Activated CD4-positive, CD25-positive, alpha-beta regulatory T cell treated with anti-CD3 and anti-CD28 coated beads, Interleukin-2, amount 50 U/mL, for 24 hours (primary cell): ENCODE measurements around the gene RHEBL1.

Experiments used
- ATAC-seq, 2 donors: fragments of 150-1000 bp; cut with Tn5 transposase; one replicate each; pipeline ENCODE4 v1.10.0; 2021; ENCODE audit warnings: mild to moderate bottlenecking in 1 of 2, moderate library complexity in 1 of 2

Gene RHEBL1

DNA sequence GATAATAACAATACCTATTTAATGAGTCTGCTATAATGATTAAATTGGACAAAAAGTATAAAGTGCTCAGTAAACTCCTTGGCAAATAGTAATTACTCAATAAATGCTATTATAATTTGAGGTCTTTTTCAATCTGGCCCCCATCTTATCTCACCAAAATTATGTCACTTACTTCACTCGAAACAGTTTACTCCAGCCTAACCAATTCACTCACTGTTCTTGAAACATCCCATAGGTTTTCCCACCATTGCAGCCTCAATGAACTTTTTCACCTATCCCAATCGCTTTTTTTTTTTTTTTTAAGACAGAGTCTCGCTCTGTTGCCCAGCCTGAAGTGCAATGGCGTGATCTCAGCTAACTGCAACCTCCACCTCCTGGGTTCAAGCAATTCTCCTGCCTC is 33.8 kb downstream of the RHEBL1 start:
- ATAC-seq: no peak

DNA sequence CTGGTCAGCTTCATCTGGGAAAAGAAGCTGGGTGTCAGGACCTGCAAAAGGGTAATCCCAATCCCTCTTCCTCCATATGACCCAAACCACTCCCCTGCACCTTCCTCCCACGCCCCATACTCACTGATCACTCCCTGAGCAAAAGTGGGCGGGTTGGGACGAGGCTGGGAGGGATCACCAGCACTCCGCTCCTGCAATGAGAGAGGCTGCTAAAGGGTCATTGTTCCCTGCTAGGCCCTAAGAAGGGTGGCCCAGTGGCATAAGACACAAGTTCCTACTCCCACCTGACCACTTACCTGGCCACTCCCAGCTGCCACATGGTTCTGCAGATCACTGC is 35.5 kb downstream of the RHEBL1 start:
- no peak for ATAC-seq

DNA sequence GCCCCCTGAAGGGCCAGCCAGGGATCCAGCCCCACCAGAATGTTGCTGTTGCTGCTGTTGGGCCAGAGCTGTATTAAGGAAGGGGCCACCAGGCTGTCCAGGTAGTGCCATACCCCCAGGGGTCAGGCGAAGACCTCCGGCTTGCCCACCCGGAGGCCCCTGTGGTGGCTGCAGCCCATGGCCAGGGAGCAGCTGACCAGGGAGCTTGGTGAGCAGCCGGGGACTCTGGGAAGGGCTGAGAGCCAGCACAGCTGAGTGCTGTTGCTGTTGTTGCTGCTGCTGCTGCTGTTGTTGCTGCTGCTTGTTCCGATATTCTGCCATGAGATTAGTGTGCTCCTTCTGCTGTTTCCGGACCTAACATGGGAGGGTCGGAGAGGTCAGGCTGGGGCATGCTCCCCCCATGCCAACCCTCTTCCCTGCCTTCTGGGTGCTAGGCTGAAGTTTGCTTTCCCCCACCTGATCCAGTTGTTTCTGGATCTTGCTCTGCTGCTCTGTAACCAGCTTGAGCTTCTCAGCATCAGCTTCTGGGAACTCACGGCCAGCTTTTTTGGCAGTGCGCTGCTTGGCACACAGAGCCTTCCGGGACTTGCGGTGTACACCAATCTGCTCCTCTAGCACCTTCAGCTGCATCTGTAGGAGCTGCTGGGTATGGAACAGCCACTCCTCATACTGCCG is 36.0 kb downstream of the RHEBL1 start:
- ATAC-seq: no peak

GRCh38 chr12:49032679-49033447 is 36.9 kb downstream of the RHEBL1 start:
- ATAC-seq: no peak

- no peak for ATAC-seq
Observed at GRCh38 chr12:49032276-49032675, 37.5 kb downstream of the RHEBL1 start.

DNA sequence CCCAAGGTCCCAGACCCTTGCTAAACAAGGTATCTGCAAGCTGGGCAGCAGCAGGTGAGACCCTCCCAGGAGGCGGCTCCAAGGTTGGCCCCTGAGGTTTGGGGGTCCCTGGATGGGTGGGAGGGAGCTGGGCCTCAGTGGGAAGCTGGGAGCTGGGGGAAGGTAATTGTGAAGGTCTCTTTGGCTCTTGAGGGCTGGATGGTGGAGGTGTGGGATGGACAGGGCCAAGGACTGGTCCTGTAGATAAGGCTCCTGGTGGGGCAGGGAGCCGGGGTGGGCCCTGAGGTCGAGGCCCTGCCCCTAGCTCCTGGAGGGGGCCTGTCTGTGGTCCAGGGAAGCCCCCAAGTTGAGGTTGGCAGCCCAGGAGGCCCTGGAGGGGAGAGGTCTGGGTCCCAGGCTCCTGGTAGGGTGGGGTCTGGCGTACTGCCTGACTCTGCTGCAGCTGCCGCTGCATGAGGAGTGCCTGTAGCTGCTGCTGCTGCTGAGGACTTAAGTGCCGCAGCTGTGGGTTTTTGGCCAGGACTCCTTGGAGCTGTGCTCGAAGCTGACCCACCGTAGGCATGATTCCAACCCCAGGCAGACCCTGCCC is 38.1 kb downstream of the RHEBL1 start:
- no peak for ATAC-seq

DNA sequence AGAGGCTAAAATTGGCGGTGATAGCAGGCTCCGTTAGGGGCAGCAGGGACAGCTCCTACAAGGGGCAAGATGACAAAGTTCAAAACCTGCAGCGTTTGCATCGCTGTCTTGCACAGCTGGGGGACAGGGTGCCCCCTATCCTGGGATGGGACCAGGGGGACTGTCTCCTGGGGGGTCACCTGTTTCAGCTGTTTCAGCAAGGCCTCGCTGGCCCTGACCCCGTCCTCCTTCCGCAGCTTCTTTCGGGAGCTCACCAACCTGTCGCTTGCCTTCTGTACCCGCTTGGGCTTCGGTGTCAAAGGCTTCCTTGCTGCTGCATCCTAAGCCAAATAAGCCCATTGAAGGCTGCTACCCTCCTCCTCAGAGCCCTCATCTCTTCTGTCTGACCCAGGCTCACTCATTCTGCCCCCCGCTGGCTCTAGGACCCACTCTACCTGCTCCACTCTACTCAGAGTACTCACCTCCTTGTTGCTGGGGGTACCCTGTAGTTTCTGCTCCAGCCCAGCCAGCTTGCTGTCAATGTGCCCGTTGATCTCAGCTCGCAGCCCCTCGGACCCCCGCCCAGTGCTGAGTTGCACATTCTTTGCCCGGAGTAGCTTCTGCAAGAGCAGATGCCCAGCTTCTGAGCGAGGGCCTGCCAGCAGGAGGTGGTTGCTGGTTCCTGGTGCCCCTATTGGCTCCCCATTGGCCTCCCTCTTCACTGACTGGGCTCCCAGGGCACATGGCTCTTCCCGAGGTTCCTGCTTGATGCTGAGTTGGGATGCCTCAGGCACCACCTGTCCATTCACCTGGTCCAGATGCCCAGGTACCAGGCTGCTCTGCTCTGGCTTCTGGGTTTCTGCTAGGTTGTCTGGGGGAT is 38.8 kb downstream of the RHEBL1 start:
- no peak for ATAC-seq

DNA sequence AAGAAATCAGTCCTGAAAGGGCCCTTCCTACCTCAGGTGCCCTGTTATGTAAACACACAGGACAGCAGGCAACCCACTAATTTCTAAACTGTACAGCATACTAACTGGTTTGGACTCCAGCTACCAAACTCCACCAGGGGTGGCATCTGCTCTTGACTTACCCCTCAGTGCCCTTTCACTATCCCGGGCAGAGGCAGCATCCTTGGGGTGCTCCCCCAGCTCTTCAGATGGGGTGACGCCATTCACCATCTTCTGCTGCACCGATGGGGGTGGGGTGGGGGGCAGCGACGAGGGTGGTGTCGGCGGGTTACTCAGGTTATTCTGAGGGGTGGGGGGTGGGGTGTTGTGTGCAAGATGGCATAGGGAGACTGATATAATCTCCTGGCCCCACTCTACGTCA is 39.7 kb downstream of the RHEBL1 start:
- no peak for ATAC-seq

GRCh38 chr12:49028666-49029275 is 41.0 kb downstream of the RHEBL1 start:
- no peak for ATAC-seq

DNA sequence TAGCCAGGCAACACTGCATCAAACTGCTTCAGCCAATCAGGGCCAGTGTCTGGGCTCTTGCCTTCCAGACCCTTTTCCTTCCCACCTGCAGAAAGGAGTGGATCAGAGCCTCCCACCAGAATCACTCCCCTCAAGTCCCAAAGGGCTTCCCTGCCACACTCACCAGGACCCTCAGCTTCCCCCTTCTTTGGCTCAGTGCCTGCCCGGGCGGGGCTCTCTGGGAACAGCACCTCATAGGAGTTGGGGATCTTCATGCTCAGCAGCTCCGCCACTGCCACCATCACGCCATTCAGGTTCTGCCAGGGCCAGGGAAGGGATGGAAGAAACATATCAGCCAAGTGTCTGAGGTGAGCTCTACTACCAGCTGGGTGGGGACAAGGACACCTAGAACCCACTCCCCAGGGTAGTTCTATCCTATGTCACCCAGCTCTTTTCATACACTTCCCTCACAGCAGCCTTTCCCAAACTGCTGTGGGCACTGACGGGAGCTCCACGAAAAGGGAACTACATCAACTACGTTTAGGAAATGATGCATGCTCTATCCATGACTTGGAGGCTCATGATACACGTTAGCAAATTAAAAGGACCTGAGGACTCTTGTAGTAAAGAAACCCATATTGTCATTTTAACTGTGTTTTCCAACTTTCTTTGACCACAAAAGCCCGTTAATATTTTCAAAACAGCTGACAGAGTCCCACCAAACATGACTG is 41.8 kb downstream of the RHEBL1 start:
- ATAC-seq: no peak

DNA sequence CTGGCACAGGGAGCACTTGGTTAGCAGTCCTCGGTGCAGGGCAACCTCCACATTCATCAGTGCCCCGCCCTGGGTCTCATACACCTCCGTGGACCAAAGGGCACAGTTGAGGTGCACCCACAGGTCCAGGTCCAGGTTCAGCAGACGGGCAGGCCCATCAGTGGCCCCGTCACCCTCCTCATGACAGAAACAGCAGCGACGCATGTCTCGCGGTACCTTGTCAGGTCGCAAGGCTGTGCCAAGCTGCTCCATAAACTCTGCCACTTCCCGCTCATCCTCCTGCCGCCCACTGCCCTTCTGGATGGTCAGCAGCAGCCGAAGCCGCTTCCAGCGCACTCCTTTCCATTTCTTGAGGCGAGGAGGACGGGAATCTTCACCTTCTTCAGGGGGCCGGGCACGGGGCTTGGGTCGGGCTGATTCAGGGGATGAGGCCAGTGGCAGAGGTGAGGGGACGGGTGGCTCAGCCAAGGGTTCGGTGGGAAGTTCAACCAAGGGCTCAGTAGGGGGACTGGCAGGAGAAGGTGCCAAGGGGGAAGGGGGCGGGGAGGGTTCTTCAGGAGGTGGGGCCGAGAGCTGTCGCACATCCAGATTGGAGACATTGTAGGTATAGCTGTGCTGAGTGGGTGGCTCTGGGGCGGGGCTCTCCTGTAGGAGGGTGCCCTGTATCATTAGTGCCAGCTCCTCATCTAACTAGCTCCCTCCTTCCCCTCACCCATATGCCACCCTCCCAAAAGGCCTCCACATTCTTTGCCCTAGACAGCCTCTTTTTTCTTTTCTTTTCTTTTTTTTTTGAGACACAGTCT is 42.9 kb downstream of the RHEBL1 start:
- no peak for ATAC-seq

- ATAC-seq: no peak
Observed at GRCh38 chr12:49026101-49026500, 43.7 kb downstream of the RHEBL1 start.

DNA sequence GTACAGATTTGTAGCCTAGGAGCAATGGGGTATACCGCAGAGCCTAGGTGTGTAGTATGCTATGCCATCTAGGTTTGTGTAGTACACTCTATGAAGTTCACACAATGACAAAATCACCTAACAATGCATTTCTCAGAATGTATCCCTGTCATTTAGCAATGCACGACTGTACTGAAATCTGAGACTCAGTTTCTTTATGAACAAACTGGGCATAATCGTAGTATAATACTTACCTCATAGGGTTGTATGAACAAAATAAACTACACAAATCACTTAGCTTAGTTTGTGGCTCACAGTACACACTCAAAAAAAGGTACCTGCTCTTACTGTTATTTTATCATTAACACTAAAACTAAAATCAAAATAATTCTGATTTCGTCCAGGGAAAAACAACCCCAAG is 44.3 kb downstream of the RHEBL1 start:
- ATAC-seq: no peak

DNA sequence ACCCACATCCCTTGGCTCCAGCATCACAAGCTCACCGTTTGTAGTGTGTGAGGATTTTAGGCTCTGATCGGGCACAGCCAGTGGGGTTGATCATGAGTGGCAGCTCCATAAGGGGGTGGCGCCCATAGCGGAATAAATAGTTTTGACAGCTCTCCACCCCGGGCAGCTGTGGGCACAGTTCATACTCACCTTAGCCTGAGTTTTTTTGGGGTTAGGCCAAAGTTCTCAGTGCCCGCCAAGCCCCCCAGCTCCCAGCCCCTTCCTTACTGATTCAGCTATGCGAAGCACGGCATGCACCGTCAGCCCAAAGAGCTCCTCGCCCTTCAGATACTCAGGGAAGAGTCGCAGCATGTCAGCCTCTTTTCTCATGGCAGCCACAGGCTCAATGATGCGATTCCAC is 45.2 kb downstream of the RHEBL1 start:
- ATAC-seq: no peak

DNA sequence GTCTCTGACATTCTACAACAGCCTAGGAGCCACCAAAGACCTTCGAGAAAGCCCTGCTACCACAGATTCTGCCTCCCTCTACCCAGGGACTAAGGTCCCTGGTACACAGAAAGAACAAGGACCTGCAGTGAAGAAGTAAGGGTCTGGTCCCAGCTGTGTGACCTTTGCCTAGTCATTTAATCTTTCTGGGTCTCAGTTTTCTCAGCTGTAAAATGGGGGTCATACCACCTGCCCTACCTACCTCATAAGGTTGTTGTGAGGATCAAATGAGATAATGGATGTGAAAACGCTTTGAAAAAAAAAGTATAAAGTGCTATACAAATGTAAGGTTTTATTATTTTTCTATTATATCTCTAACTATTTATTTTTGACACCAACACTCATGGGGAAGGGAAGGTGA is 46.0 kb downstream of the RHEBL1 start:
- no peak for ATAC-seq

DNA sequence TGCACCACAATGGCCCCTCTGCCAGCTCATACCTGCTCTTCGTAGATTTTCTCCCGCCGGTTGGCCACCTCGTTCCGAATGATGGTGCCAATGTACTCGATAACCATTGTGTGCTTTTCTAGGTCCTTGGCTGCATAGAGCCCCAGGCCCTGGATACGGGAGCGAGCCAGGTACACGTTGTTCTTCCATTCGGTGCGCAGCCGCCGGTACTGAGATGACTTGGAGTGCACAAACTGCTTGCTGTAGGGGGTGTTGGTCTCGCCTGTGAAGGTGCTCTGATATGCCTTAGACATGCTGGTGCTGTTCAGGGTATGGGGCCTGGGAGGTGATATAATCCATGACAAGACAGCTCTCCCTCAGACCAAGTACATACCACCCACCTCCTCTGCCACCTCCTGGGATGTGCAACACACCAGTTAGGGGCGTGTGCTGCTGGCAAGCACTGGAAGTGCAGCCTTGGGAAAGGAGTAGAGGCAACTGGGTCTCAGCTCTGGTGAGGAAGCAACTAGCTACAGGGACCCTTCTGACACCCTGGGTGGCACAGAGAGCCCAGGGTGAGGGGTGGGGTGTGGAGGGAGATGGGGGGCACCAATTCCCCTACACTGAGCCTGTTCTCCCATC is 47.1 kb downstream of the RHEBL1 start:
- no peak for ATAC-seq

DNA sequence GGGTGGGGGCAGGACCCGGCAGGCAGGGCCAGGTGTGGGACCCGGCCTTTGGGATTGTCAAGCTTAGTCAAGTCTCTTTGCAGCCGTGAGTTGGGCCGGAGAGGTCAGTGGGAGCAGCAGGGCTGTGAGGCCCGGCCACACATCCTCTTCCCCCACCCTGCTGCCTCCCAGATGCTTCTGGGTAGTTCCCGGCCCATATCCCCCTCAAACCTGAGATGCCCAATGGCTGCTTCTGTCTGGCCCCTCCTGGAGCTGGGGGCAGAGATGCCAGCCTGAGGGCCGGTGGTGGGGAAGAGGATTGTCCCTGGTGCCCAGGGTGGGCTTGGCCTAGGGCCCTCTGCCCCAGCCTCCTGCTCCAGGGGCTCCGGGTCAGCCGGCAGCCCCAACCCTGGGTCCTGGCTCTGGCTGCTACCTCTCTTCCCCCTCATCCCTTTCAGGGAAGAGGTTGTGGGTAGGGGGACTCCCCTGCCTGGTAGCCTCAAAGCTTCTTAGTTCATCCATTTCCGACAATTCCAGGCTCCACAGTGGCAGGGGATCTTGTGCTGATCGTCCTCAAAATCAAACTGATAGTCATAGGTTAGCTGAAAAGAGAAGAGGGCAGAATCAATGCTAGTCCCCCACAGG is 48.4 kb downstream of the RHEBL1 start:
- no peak for ATAC-seq

GRCh38 chr12:49020441-49020840 is 49.3 kb downstream of the RHEBL1 start:
- ATAC-seq: no peak

GRCh38 chr12:49019443-49020324 is 50.1 kb downstream of the RHEBL1 start:
- ATAC-seq: no peak

DNA sequence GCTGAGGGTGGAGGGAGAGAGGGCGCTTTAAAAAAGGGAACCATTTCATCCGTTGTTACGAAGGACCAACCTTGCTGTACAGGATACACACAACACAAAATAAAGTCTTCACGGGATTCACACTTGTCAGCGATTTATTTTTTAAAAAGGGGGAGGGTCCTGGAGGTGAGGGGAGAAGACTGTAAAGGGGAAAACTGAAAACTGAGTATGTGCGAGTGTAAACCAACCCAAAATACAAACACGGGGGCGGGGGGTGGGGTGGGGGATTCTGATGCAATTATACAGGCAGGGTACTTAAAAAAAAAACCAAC is 50.7 kb downstream of the RHEBL1 start:
- ATAC-seq: no peak
